GM11168 (cell line): ENCODE data around the gene NGEF.

Experiments used
- in situ Hi-C: fragments of 300-500 bp; cut with MboI; formaldehyde crosslinking; loops from one replicate; pipeline ENCODE4 v1.12.0; 2022; ENCODE audit warnings: low sequenced_read_pairs; ENCODE audit not compliant: unreplicated experiment

NGEF gene

GRCh38 chr2:233047667-233048066 lies 34.6 kb upstream of the NGEF start:
- in situ Hi-C loops: loop anchor here (10.0 kb wide), 1 partner anchor 183 kb away; no protein-coding TSS in a partner anchor

GRCh38 chr2:233047206-233047605 lies 34.1 kb upstream of the NGEF start:
- in situ Hi-C loops: loop anchor here (10.0 kb wide), 1 partner anchor 182 kb away; no protein-coding TSS in a partner anchor

- in situ Hi-C loops: loop anchor here (10.0 kb wide), 1 partner anchor 180 kb away; no protein-coding TSS in a partner anchor
These were observed 32.0 kb upstream of the NGEF start for GRCh38 chr2:233044974-233045605.

GRCh38 chr2:233042549-233042948 lies 29.5 kb upstream of the NGEF start:
- in situ Hi-C loops: loop anchor here (10.0 kb wide), 1 partner anchor 178 kb away; no protein-coding TSS in a partner anchor

- in situ Hi-C loops: loop anchor here (10.0 kb wide), 1 partner anchor 177 kb away; no protein-coding TSS in a partner anchor
These were observed 28.8 kb upstream of the NGEF start for GRCh38 chr2:233041722-233042323.

GRCh38 chr2:233040571-233040970 lies 27.5 kb upstream of the NGEF start:
- in situ Hi-C loops: loop anchor here (10.0 kb wide), 1 partner anchor 176 kb away; no protein-coding TSS in a partner anchor

- in situ Hi-C loops: loop anchor here (10.0 kb wide), 1 partner anchor 175 kb away; no protein-coding TSS in a partner anchor
These were observed 26.9 kb upstream of the NGEF start for GRCh38 chr2:233039846-233040530.

- in situ Hi-C loops: no loop called here
These were observed 26.3 kb upstream of the NGEF start for GRCh38 chr2:233039212-233039845.

GRCh38 chr2:233037078-233037477 lies 24.0 kb upstream of the NGEF start:
- in situ Hi-C loops: no loop called here

GRCh38 chr2:233036162-233036838 lies 23.2 kb upstream of the NGEF start:
- in situ Hi-C loops: no loop called here

GRCh38 chr2:233035426-233036161 lies 22.5 kb upstream of the NGEF start:
- in situ Hi-C loops: no loop called here

GRCh38 chr2:233034091-233034882 lies 21.2 kb upstream of the NGEF start:
- in situ Hi-C loops: no loop called here

GRCh38 chr2:233033672-233034071 lies 20.6 kb upstream of the NGEF start:
- in situ Hi-C loops: no loop called here

- in situ Hi-C loops: no loop called here
These were observed 19.7 kb upstream of the NGEF start, which contains the start of gene NEU2 for GRCh38 chr2:233032551-233033320. NEU2 (plus strand) TSS chr2:233032672; CDS start chr2:233032672, 0 bp downstream.

- in situ Hi-C loops: no loop called here
These were observed 18.8 kb upstream of the NGEF start for GRCh38 chr2:233031556-233032500.

GRCh38 chr2:233029321-233029720 lies 16.3 kb upstream of the NGEF start:
- in situ Hi-C loops: no loop called here
